Panc1 (cell line): ENCODE results near the gene ACBD3. TPM values are rescaled to one million over a fixed set of nuclear protein-coding genes. Genes with fewer than 3 reads are reported as not detected.

Experiments
- ATAC-seq: fragments of 200-7000 bp; cut with Tn5 transposase; 2 replicates; pipeline ENCODE4 v1.9.1; 2020; ENCODE audit warnings: mild to moderate bottlenecking, moderate library complexity
- BruUV-seq: library from RNA; stranded (reverse); fragments of 400-500 nt; replicated peaks from 2 replicates; lab custom pipeline; 2021; lab: Mats Ljungman, UMichigan
- CTCF ChIA-PET: fragments of 300-600 bp; sonication (Branson Sonifier 250); formaldehyde crosslinking; loops from one replicate; lab custom pipeline; 2022; ENCODE audit warnings: antibody characterized with exemption; lab: Charles Lee
- POLR2A ChIA-PET: fragments of 300-600 bp; sonication (Branson Sonifier 250); formaldehyde crosslinking; loops from one replicate; lab custom pipeline; 2022; ENCODE audit warnings: antibody characterized with exemption; lab: Charles Lee
- DNase-seq: peaks from one replicate; pipeline ENCODE4 v3.0.0-alpha.2; 2010; ENCODE audit warnings: low read depth, low spot score
- H3K27ac ChIP-seq: 2 replicates; pipeline ENCODE4 v1.5.1; 2011; ENCODE audit warnings: mild to moderate bottlenecking, low read length, inconsistent platforms
- H3K27me3 ChIP-seq: fragments of 200-500 bp; sonication (Bioruptor generic); 2 replicates; pipeline ENCODE4 v1.6.0; 2014; ENCODE audit warnings: low read length, inconsistent platforms; ENCODE audit not compliant: control insufficient read depth, insufficient read depth
- H3K36me3 ChIP-seq: fragments of 200-500 bp; sonication (Bioruptor generic); 2 replicates; pipeline ENCODE4 v1.5.1; 2014; ENCODE audit warnings: inconsistent platforms, mild to moderate bottlenecking, low read length, moderate library complexity; ENCODE audit not compliant: control insufficient read depth, insufficient read depth
- H3K4me1 ChIP-seq: 2 replicates; pipeline ENCODE4 v1.5.1; 2011; ENCODE audit warnings: inconsistent platforms, mild to moderate bottlenecking, low read length, moderate library complexity; ENCODE audit not compliant: control insufficient read depth, insufficient read depth
- H3K4me3 ChIP-seq, 2 experiments: 2 replicates each; pipeline ENCODE4 v1.5.1; 2011 to 2012; ENCODE audit warnings: low read depth in 2 of 2, low read length in 2 of 2, mild to moderate bottlenecking in 2 of 2, inconsistent platforms in 1 of 2, moderate library complexity in 1 of 2
- H3K9me3 ChIP-seq: fragments of 200-500 bp; sonication (Bioruptor generic); 2 replicates; pipeline ENCODE4 v1.5.1; 2014; ENCODE audit warnings: low read depth, mild to moderate bottlenecking, inconsistent platforms, low read length, moderate library complexity; ENCODE audit not compliant: control insufficient read depth, insufficient read depth
- CTCF ChIP-seq: fragments of 450-650 bp; IDR thresholded peaks from 2 replicates; pipeline ENCODE4 v1.5.1; 2017; ENCODE audit warnings: mild to moderate bottlenecking
- POLR2AphosphoS5 ChIP-seq: IDR thresholded peaks from 2 replicates; pipeline ENCODE4 v1.6.1; 2012; ENCODE audit warnings: mild to moderate bottlenecking, low read depth, low read length, moderate library complexity
- SIN3A ChIP-seq: IDR thresholded peaks from 2 replicates; pipeline ENCODE4 v1.6.1; 2012; ENCODE audit warnings: low read depth, mild to moderate bottlenecking, low read length, moderate library complexity, borderline replicate concordance; ENCODE audit not compliant: insufficient read depth
- TCF7L2 ChIP-seq: IDR thresholded peaks from 2 replicates; pipeline ENCODE4 v1.6.1; 2011; ENCODE audit warnings: mild to moderate bottlenecking, low read depth, low read length, inconsistent platforms
- in situ Hi-C: cut with HindIII; loops from 2 replicates; pipeline ENCODE4 v1.10.0; 2016; ENCODE audit warnings: low sequenced_read_pairs, low pct_unique_long_range_greater_than_20kb
- intact Hi-C: fragments of 100-400 bp; cut with micrococcal nuclease; formaldehyde crosslinking; loops from one replicate; pipeline ENCODE4 v1.10.0; 2022; ENCODE audit not compliant: unreplicated experiment
- total RNA-seq: library from RNA; stranded (reverse); gene quantifications from one replicate; pipeline ENCODE4 v1.2.1, GENCODE V29; 2021; ENCODE audit not compliant: unreplicated experiment
- TF ChIP-seq, protein P1 (sequence below), 2 experiments: IDR thresholded peaks; 2 replicates each; pipeline ENCODE4 v1.6.1; 2011 to 2012; ENCODE audit warnings: low read depth in 2 of 2, control low read depth in 1 of 2, low read length in 1 of 2, mild to moderate bottlenecking in 1 of 2, moderate library complexity in 1 of 2; ENCODE audit not compliant: insufficient read depth in 1 of 2

ACBD3 gene
- total RNA-seq, 1 experiment from 2014 or later = 31.2 TPM

GRCh38 chr1:226118357-226118756 lies 68.2 kb downstream of the ACBD3 start:
- intact Hi-C loops = no loop called here
- POLR2A ChIA-PET = interaction anchor here (0.7 kb wide), 1 partner anchor 485 kb away, joined by 3 read pairs; no protein-coding TSS in a partner anchor
- Histone ChIP-seq H3K27ac (no peak overlapping the region), H3K9me3 (no peaks in the 10 kb centered on the region), H3K27me3 (no peaks in the 10 kb centered on the region), H3K4me1 (peaks cover 8% of the 10 kb centered on the region), H3K36me3 (no peaks in the 10 kb centered on the region), H3K4me3 (no peak overlapping the region)
- CTCF ChIA-PET = interaction anchor here (0.6 to 2.2 kb wide), 2 partner anchors 54 to 56 kb away, joined by 6 to 7 read pairs; no protein-coding TSS in a partner anchor
- in situ Hi-C loops = no loop called here
- TF ChIP-seq TCF7L2 (no peak), POLR2AphosphoS5 (no peak), SIN3A (no peak), CTCF (no peak)
- TF ChIP-seq, protein P1, sequence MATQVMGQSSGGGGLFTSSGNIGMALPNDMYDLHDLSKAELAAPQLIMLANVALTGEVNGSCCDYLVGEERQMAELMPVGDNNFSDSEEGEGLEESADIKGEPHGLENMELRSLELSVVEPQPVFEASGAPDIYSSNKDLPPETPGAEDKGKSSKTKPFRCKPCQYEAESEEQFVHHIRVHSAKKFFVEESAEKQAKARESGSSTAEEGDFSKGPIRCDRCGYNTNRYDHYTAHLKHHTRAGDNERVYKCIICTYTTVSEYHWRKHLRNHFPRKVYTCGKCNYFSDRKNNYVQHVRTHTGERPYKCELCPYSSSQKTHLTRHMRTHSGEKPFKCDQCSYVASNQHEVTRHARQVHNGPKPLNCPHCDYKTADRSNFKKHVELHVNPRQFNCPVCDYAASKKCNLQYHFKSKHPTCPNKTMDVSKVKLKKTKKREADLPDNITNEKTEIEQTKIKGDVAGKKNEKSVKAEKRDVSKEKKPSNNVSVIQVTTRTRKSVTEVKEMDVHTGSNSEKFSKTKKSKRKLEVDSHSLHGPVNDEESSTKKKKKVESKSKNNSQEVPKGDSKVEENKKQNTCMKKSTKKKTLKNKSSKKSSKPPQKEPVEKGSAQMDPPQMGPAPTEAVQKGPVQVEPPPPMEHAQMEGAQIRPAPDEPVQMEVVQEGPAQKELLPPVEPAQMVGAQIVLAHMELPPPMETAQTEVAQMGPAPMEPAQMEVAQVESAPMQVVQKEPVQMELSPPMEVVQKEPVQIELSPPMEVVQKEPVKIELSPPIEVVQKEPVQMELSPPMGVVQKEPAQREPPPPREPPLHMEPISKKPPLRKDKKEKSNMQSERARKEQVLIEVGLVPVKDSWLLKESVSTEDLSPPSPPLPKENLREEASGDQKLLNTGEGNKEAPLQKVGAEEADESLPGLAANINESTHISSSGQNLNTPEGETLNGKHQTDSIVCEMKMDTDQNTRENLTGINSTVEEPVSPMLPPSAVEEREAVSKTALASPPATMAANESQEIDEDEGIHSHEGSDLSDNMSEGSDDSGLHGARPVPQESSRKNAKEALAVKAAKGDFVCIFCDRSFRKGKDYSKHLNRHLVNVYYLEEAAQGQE (IDR thresholded peaks at IDR 0.05; ENCODE audit: insufficient read depth in 1 of 2, low read depth in 2 of 2, low read length in 1 of 2) = no peak
- no TSS peak for BruUV-seq
- no peak for DNase-seq
- ATAC-seq = no peak

DNA sequence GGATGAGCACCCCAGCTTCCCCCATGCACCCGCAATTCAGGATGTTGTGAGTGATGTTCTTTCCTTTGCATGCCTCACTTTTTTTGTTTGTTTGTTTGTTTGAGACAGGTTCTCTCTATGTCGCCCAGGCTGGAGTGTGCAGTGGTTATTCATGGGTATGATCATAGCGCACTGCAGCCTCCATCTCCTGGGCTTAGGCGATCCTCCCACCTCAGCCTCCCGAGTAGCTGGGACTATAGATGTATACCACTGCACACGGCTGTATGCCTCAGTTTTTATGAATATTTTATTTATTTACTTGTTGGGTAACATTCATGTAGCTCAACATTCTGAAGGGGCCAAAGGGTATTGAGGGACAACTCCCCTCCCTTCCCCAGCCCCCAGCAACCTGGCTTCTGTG lies 69.2 kb downstream of the ACBD3 start:
- no peak overlapping the region for H3K27ac ChIP-seq
- BruUV-seq = no TSS peak
- in situ Hi-C loops = no loop called here
- no peak overlapping the region for H3K4me3 ChIP-seq
- no peaks in the 10 kb centered on the region for H3K9me3 ChIP-seq
- H3K36me3 ChIP-seq = no peaks in the 10 kb centered on the region
- TF ChIP-seq CTCF (no peak), POLR2AphosphoS5 (no peak), TCF7L2 (no peak), SIN3A (no peak)
- TF ChIP-seq, protein P1 (IDR thresholded peaks at IDR 0.05; ENCODE audit: insufficient read depth in 1 of 2, low read depth in 2 of 2, low read length in 1 of 2) = no peak
- DNase-seq (no peak), ATAC-seq (no peak)
- intact Hi-C loops = no loop called here
- H3K4me1 ChIP-seq = no peaks in the 10 kb centered on the region; the same call in 1 of the 2 replicates
- H3K27me3 ChIP-seq = no peaks in the 10 kb centered on the region
- ChIA-PET CTCF (interaction anchor here (2.2 kb wide), 1 partner anchor 53 kb away, joined by 7 read pairs; no protein-coding TSS in a partner anchor), POLR2A (no interaction called here)
